Activated naive CD8-positive, alpha-beta T cell treated with anti-CD3 and anti-CD28 coated beads, Interleukin-2, amount 50 U/mL, for 16 hours (primary cell): ENCODE data around the gene CCDC34.
"Not testable (repeated sequence)": the region's sequence is repeated elsewhere in the genome, so short reads cannot be mapped to it uniquely, and the experiment has no call there.

Source experiments
- DNase-seq: peaks from one replicate; pipeline ENCODE4 v3.0.0-alpha.2; 2020; ENCODE audit warnings: low read depth, low spot score

The CCDC34 gene

GRCh38 chr11:27361649-27362431 lies 1.2 kb downstream of the CCDC34 start:
- DNase-seq: no peak

GRCh38 chr11:27358296-27358695 lies 4.7 kb downstream of the CCDC34 start:
- no peak for DNase-seq

- DNase-seq: no peak
Measured at GRCh38 chr11:27357250-27357649, 5.8 kb downstream of the CCDC34 start.

GRCh38 chr11:27356624-27357222 lies 6.3 kb downstream of the CCDC34 start:
- no peak for DNase-seq

GRCh38 chr11:27355575-27356104 lies 7.4 kb downstream of the CCDC34 start:
- no peak for DNase-seq

- DNase-seq: no peak
Measured at GRCh38 chr11:27354359-27354965, 8.6 kb downstream of the CCDC34 start.

- DNase-seq: no peak
Measured at GRCh38 chr11:27353593-27354358, 9.2 kb downstream of the CCDC34 start.

- no peak for DNase-seq
Measured at GRCh38 chr11:27352781-27353180, 10.2 kb downstream of the CCDC34 start.

GRCh38 chr11:27350511-27350910 lies 12.5 kb downstream of the CCDC34 start:
- DNase-seq: no peak

- no peak for DNase-seq
Measured at GRCh38 chr11:27349919-27350318, 13.1 kb downstream of the CCDC34 start.

- DNase-seq: no peak
Measured at GRCh38 chr11:27348340-27348873, 14.6 kb downstream of the CCDC34 start.

GRCh38 chr11:27347359-27348339 lies 15.4 kb downstream of the CCDC34 start:
- DNase-seq: no peak

- no peak for DNase-seq
Measured at GRCh38 chr11:27339941-27340340, 23.1 kb downstream of the CCDC34 start.

- not testable (repeated sequence) for DNase-seq
Measured at GRCh38 chr11:27334764-27335163, 28.3 kb downstream of the CCDC34 start.

- no peak for DNase-seq
Measured at GRCh38 chr11:27331981-27332380, 31.0 kb downstream of the CCDC34 start.

- DNase-seq: no peak
Measured at GRCh38 chr11:27330633-27331270, 32.3 kb downstream of the CCDC34 start.

GRCh38 chr11:27329867-27330632 lies 33.0 kb downstream of the CCDC34 start:
- no peak for DNase-seq

GRCh38 chr11:27328614-27329013 lies 34.4 kb downstream of the CCDC34 start:
- no peak for DNase-seq

GRCh38 chr11:27327064-27327463 lies 36.0 kb downstream of the CCDC34 start:
- DNase-seq: not testable (repeated sequence)
